ENCODE data around the gene HRH3.

HRH3 gene

GRCh38 chr20:62236766-62237513, 16.9 kb upstream of the HRH3 start:
- TF ChIP-seq CTCF (IDR thresholded peaks at IDR 0.05; ENCODE audit: extremely low read depth, insufficient read depth, missing control alignments) = no peak
- no peak for DNase-seq (ENCODE audit: low spot score)
- in situ Hi-C loops (cut with MboI; ENCODE audit: low pct_unique_long_range_greater_than_20kb, low sequenced_read_pairs, unreplicated experiment) = no loop called here

GRCh38 chr20:62236200-62236599, 16.1 kb upstream of the HRH3 start:
- no peak for DNase-seq (ENCODE audit: low spot score)
- no peak for TF ChIP-seq CTCF (IDR thresholded peaks at IDR 0.05; ENCODE audit: extremely low read depth, insufficient read depth, missing control alignments)
- in situ Hi-C loops (cut with MboI; ENCODE audit: low pct_unique_long_range_greater_than_20kb, low sequenced_read_pairs, unreplicated experiment) = no loop called here

GRCh38 chr20:62235777-62236157, 15.7 kb upstream of the HRH3 start:
- DNase-seq (ENCODE audit: low spot score) = no peak
- in situ Hi-C loops (cut with MboI; ENCODE audit: low pct_unique_long_range_greater_than_20kb, low sequenced_read_pairs, unreplicated experiment) = no loop called here
- TF ChIP-seq CTCF (IDR thresholded peaks at IDR 0.05; ENCODE audit: extremely low read depth, insufficient read depth, missing control alignments) = no peak

GRCh38 chr20:62235001-62235776, 15.1 kb upstream of the HRH3 start:
- in situ Hi-C loops (cut with MboI; ENCODE audit: low pct_unique_long_range_greater_than_20kb, low sequenced_read_pairs, unreplicated experiment) = no loop called here
- no peak for DNase-seq (ENCODE audit: low spot score)
- TF ChIP-seq CTCF (IDR thresholded peaks at IDR 0.05; ENCODE audit: extremely low read depth, insufficient read depth, missing control alignments) = no peak

- DNase-seq (ENCODE audit: low spot score) = no peak
- in situ Hi-C loops (cut with MboI; ENCODE audit: low pct_unique_long_range_greater_than_20kb, low sequenced_read_pairs, unreplicated experiment) = no loop called here
- TF ChIP-seq CTCF (IDR thresholded peaks at IDR 0.05; ENCODE audit: extremely low read depth, insufficient read depth, missing control alignments) = no peak
Measured at GRCh38 chr20:62234339-62234738, 14.3 kb upstream of the HRH3 start.

- TF ChIP-seq CTCF (IDR thresholded peaks at IDR 0.05; ENCODE audit: extremely low read depth, insufficient read depth, missing control alignments) = no peak
- in situ Hi-C loops (cut with MboI; ENCODE audit: low pct_unique_long_range_greater_than_20kb, low sequenced_read_pairs, unreplicated experiment) = no loop called here
- DNase-seq (ENCODE audit: low spot score) = no peak
Measured at GRCh38 chr20:62233684-62234083, 13.6 kb upstream of the HRH3 start.
